Keratinocyte (primary cell): Measurements from ENCODE around the gene ABCD3.

Source experiments
- CTCF ChIP-seq, 3 experiments: IDR thresholded peaks in 1 of 3; conservative IDR thresholded peaks in 1 of 3; optimal IDR thresholded peaks in 1 of 3; 2 replicates in 2 of 3; 3 replicates in 1 of 3; pipeline versions ENCODE3 to v1.5.1; 2011; ENCODE audit warnings: low read length in 3 of 3, mild to moderate bottlenecking in 3 of 3, moderate library complexity in 2 of 3, control low read depth in 1 of 3, inconsistent platforms in 1 of 3; ENCODE audit not compliant: insufficient read depth in 2 of 3; ENCODE audit errors: extremely low read depth in 1 of 3
- EZH2 ChIP-seq: IDR thresholded peaks from one replicate; pipeline ENCODE4 v1.6.1; 2012; ENCODE audit warnings: inconsistent platforms, mild to moderate bottlenecking, low read length, moderate library complexity

GRCh38 chr1:94555091-94555490 lies 136.9 kb downstream of the ABCD3 start:
- TF ChIP-seq CTCF (optimal IDR thresholded peaks at IDR 0.05 in 1 of 3, IDR thresholded peaks at IDR 0.05 in 1 of 3, conservative IDR thresholded peaks at IDR 0.05 in 1 of 3; ENCODE audit: extremely low read depth in 1 of 3, insufficient read depth in 2 of 3, low read length in 3 of 3), result no peak
- TF ChIP-seq EZH2, result no peak
